HG03565 (cell line): Measurements from ENCODE around the gene MAP3K20.

ENCODE experiments used
- ATAC-seq: cut with Tn5 transposase; IDR thresholded peaks from one replicate; pipeline ENCODE4 v1.9.1; 2021; ENCODE audit warnings: mild to moderate bottlenecking, moderate library complexity; ENCODE audit not compliant: unreplicated experiment

MAP3K20 gene

DNA sequence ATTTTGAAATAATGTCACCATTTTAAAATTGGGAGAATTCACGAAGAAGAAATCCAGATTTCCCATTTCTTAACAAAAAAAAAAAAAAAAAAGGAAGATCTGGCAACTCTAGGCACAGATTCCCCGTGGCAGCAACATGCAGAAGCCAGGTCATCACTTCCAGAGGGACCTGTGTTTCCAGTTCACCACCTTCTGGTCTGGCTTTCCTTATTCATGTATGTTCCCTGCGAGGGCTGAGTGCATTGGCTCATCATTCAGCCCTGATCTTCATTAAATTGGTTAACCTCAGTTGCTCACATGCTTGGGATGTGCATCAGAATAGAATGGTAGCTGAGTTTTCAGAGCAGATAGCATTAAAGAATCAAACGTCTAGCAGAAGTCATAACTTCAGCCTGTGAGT, 25.0 kb upstream of the MAP3K20 start:
- ATAC-seq: no peak

DNA sequence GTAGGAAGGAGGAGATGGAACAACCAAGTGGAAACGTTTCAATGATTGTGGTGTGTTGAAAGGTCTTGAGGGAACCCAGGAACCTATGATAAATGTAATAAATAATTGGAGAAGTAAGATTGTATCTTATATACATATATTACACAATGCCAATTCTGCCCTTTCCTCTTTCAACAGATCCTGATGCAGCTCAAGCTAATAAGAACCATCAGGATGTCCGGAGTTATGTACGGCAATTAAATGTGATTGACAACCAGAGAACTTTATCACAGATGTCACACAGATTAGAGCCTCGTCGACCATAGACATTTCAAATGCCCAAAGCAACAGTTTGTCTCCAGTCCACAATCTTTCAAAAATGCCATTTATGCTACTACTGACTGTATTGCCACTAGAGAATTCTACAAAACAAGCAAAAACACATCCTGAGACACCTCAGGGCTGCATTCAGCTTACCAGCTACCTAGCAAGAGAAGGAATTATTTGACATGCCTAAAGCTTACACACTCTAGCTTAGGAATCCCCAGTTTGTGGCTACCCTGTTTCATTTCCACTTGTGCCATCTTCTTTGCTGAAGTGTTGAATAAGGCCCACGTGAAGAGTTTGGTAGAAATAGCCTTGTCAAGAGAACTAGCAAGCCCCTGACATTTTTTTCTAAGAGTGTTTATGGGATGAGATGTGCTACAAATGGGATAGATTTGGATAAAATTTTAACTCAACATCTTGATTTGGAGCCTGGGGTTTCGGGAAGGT, 24.0 kb upstream of the MAP3K20 start:
- no peak for ATAC-seq

DNA sequence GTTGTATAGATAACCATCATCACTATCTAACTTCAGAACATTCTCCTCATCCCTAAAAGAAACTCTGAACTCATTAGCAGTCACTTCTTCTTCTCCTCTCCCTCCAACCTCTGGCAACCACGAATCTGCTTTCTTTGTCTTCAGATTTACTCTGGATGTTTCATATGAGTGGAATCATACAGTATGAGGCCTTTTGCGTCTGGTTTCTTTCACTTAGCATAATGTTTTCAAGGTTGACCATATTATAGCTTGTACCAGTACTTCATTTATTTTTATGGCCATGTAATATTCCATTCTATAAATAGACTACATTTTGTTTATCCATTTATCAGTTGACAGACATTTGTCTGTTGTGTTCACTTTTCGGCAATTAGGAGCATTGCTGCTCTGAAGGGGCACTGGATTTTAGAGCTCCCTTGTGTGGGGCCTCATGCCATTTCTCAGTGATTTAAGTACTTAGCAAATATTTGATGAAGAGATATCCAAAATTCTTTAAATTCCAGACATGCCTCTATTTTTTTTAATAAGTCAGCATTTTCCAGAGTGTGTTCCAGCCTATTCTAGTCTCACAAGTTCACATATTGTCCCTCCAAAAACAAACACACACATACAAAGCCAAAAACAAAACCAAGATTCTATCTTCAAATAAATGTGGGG, 22.5 kb upstream of the MAP3K20 start:
- no peak for ATAC-seq

DNA sequence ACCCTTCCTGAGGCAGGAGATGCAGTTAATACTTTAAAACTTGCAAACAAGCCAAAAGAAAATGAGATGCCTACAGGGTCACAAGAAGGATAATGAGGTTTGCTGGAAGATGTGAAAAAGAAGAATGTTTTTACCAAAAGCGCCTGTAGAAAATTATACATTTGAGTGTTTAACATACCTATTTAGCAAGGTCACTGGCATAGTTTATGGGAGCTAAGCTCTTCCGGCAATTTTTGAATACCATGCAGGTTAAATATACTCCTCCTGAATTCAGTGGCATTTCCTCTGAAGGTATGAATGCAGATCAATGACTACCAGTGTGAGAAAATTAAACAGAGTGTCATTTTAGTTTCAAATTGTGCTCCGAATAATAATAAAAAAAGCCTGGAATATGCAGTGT, 21.2 kb upstream of the MAP3K20 start:
- ATAC-seq: no peak

DNA sequence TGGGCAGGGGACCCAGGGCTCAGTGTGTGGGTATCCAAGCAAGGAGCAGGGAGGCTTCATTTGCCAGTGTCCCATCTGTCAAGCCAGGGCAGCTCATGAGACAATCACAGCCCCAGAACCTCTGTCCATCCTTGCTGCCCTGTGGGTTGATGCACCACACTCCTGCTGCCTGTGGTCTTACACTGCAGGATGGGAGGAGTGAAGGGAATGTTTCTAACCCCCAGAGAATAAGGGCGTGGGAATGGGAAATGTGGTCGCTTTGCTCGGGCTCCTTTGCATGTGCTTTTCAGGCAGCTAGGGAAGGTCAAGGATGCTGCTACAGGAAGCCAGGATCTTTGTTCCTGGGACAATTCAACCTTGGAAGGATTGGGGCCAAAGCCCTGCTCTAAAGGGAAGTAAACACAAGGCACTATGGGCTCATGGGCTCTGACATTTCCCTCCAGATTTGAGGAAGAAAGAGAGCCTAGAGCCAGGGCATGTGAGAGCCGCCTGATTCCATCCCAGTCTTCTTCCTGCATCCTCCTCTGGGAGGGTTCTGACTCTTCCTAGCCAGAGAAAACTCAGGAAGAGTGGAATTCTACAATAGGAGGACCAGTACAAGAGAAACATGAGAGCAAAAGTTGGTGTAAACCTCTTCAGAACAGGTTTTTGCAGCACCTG, 18.8 kb upstream of the MAP3K20 start:
- no peak for ATAC-seq

DNA sequence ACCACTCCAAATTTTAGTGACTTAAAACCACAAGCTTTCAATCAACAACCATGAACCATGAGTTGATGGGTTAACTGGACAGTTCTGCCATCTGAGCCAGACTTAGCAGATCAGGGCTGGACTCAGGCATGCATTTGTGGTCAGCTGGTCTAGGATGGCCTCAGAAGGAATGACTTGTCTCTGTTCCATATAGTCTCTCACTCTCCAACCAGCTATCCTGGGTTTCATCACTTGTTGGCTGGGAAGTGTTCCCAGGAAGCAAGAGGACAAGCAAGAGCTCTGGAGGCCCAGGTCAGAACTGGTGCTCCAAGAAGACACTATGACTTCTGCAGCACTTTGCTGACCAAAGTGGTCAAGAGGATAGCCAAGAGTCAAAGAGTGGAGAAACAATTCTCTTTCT, 17.5 kb upstream of the MAP3K20 start:
- ATAC-seq: no peak

DNA sequence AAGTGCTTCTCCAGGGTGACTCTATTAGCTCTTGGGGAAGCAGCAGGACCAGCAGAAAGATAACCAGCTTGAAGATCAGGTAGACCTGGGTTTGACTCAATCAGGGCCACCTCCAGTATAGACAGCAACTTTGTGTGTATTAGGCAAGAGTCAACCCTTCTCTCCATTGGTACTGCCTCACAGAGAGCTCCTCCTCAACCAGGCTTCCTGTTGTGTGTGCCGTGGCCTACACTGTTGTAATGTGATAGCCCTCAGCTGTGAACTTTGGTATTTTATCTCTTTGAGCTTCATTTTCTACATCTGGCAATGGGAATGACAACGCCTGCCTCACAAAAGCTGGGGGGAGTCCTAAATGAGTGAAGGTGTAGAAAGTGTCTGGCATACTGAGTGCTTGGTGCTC, 17.0 kb upstream of the MAP3K20 start:
- ATAC-seq: no peak

DNA sequence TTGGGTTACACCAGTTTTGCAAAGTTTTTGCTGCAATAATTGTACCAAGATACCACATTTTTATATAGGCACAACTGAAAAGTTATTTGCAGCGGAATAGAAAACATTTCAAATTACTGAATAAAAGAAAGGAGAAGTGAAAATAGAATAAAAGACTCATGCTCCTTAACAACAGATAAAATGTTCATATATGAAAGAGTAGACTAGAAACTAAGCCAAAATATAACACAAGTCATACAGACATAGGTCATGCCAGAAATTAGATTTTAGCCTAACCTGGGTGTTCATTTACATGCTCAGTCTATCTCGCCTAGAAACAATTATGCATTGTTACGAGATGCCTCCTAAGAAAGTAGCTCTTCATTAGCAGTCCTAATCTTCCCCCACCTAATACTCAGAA, 16.4 kb upstream of the MAP3K20 start:
- no peak for ATAC-seq

DNA sequence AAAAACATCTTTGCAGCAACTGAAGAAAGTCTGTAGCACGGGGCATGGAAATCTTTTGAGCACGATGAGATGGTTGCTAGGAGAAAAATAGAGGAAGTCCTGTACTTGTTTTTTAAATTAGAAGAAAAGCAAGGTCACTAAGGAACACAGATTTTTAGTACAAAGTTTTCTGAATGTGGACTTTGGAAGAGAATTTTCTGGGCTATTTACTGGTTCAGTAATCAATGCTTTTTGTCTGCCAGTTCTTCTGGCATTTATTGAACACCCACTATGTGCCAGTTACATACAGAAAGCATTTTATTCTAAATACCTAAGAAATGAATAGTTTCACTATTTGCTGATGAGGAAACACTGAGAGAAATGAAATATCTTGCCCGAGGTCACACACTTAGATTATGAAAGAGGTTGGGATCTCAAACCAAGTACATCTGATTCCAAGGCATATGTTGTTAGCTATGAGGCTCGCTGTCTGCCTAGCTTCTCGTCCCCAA, 15.6 kb upstream of the MAP3K20 start:
- ATAC-seq: no peak

DNA sequence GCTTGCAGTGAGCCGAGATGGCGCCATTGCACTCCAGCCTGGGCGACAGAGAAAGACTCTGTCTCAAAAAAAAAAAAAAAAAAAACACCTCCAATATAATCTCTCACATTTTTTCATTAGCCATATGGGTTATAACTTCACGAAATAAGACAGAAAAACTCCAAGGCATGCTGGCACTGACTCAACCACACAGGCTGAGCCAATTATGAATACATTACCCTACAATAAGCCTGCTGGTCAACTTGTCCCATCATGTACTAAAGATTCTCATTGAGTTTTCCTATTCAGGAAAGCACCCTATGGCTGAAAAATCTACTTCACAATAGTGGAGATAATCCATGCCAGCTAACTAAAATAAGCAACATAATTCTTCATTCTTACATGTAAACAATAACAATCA, 12.8 kb upstream of the MAP3K20 start:
- no peak for ATAC-seq

DNA sequence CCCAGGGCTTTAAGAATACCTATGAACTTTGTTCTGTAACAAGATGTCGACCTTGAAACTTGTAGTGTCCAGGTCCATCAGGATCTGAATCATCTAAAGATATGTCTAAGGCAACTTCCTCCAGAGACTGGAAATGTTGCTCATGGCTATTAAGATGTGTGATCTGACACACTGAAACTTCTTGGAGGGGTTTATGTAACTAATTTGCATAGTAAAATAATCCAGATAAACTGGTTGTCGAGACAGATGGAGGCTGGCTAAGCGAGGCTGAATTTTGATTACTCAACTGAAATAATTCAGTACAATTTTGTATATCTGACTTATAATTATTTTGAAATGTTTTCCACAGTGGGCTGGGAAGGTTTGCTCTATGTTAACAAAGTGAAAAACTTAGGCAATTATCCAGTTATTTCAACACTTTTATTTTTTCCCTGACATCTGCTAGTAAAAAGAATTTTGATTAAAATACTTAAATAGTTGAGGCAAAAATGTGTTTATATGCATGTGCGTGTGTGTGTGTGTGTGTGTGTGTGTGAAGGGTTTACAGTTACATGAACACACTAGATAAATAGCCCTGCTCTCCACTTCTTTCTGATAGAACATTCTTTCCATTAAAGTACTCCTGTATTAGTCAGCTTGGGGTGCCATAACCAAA, 11.4 kb upstream of the MAP3K20 start:
- ATAC-seq: no peak

DNA sequence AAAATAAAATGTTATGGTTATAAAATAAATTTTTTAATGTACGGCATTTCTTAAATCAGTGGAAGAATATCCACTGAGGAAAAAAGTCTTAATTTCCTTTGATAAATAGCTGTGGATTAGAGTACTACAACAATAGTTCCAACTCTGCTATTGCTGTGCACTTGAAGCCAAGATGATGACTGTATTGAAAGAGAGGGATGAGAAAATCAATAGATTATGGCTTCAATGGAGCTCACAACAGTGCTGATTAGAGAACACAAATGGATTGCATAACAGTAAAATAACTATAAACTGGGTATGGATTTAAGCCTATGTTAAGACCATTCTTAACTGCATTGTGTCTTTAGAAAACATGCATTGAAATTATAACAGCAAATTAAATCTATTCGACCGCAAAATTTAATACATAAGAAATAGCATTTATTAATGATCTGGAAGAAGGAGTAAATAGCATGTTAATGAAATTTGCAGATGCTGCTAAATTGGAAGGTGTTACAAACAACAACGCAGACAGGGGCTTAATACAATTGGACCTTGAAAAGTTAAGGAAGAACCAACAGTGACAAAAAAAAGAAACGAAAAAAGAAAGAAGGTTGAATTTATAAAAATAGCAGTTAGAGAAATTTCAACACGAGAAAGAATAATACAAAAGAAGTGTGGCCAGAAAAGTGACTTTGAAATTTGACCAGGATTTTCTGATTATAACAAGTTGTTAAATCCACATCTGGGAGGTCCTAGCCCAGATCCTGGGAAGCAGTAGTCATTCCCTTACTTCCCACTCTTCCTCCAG, 8.6 kb upstream of the MAP3K20 start:
- ATAC-seq: no peak

DNA sequence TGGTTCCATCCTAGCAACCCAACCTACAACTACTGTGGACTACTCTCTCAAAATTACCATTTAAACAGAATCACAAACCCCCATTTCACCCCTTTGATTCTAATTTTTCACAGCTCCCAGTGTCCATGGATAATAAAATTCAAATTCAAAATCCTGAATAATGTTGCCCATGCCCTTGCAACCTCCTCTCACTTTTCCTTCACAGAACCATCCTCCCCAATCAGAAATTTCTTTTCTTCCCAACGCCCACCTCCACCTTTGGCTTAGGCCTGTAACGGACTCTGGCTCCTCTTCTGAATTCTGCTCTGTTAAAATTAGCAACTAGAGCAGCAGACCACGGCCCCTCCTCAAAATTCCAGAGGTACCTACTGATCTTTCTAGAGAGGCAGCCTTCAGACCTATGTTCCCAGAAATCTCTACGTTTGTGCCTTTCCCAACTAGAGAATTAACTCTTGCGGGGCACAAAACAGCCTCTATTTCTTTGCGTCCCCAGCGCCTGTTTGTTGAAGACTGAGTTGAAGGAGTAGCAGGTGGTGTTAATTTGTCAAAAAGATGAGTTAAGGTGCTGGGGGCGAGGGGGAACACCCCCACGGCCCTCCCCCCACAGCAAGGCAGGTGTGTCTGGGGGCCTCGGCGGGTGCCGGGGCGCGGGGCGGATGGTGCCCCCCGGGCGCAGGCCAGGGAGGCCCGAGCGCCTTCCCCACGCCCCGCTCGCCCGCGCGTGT, 428 bp upstream of the MAP3K20 start:
- no peak for ATAC-seq

DNA sequence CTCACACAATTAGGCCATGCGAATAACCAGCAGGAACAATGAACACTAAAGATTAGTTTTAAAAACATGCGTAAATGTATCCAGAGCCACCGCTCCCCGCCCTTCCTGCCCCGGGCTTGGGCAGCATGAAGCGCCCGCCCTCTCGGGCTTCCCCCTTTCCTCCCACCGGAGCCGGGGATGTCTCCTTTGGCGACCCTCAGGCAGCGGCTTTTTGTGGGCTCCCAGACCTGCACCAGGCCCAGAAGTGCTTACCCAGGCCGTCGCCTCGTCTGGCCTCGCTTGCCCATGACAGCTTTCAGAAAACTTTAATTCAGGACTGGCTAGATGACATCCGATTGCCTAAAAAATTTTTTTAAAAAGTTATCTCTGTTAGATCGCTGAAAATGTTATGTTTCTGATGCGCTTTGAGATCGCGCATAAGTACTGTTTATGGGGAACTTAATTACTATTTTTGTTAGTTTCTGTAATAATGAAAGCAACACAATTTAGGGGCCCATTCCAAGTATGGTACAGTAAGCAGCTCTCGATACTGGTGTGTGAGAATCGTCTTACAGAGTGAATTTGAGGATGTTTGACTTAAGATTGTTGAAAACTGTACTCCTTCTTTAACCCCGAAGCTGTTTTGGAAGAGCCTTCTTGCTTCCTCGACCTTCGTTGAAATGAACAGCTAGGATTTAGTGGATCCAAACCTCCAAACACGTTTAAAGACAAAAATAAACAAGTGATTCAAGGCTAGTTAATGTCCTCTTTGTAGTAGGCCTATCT, 1.1 kb downstream of the MAP3K20 start:
- peak; percentile 7 for ATAC-seq

DNA sequence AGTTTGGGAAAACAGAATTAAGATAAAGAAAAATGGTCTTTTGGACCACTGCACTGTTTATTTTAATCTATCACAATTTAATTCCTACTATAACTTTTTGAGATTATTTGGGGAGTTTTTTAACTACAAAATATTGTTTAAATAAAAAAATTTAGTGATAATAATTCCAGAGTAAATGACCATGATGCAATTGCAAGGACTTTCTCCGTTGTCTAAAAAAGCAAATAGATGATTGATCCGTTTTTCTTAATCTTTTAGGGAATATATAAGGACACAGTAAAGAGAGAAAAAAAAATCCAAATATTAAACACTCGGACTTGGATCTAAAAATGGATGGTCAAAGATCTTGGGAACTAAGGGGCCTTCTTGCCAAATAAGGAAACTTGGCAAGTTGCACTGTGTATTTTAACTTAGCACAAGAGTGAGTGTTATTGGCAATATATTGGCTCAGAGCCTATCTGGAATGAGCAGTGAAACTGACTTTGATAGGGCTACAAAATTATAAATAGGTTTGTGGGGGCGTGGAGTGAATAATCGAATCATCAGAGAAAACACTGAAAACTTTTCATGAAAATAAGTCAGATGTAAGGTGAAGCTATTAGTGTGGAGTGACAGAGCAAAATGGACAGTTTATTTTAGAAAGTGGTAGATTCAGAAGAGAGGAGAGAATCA, 2.0 kb downstream of the MAP3K20 start:
- ATAC-seq: no peak

DNA sequence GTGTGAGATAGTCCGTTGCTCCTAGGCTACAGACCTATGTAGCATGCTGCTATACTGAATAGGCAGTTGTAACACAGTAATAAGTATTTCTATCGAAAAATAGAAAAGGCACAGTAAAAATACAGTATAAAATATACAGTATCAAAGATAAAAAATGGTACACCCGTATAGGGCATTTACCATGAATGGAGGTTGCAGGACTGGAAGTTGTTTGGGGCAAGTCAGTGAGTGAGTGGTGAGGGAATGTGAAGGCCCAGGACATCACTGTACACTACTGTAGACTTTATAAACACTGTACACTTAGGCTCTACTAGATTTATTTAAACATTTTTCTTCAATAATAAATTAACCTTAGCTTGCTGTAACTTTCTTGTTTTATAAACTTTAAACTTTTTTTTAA, 3.5 kb downstream of the MAP3K20 start:
- no peak for ATAC-seq

DNA sequence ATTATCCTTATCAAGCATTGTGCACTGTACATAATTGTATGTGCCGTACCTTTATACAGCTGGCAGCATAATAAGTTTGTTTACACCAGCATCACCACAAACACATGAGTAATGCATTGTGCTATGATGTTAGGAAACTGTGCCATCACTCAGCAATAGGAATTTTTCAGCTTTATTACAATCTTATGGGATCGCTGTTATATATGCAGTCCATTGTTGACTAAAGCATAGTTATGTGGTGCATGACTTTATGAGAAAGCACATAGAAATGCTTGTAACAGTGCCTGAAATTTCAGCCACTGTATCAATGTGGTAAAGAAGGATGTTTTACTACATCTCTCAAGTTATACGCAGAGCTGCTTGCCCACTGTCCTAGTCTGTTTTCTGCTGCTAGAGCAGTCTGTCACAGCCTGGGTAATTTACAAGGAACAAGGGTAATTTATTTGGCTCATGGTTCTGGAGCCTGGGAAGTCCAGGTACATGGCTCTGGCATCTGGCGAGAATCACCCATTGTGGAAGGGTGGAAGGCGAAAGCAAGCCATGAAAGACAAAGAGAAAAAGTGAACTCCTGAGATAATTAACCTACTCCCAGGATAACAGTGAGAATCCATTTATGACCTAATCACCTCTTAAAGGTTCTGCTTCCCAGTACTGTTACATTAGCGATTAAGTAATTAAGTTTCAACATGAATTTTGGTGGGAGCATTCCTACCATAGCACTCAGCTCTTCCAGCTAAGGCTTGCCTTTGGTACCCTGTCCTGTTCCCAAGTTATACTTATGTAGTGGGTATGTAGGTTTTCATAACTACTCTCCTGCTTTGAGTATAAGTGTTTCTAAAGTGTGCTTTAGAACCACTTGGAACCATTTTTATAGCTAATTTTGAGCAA, 4.6 kb downstream of the MAP3K20 start:
- ATAC-seq: no peak
